SK-N-SH (cell line): Measurements from ENCODE around the gene ETV6. TPM values are rescaled to one million over a fixed set of nuclear protein-coding genes. Genes with fewer than 3 reads are reported as not detected.

Experiments
- CTCF ChIA-PET: fragments of 300-600, 350-600 bp; formaldehyde crosslinking; extraction: SDS; loops from one replicate; lab custom pipeline; 2021; lab: Yijun Ruan, JAX
- POLR2A ChIA-PET: fragments of 350-600 bp; sonication (Branson Sonifier 250); formaldehyde crosslinking; extraction: SDS; loops from one replicate; lab custom pipeline; 2020; ENCODE audit warnings: antibody characterized with exemption, inconsistent platforms; lab: Yijun Ruan, JAX
- DNase-seq: peaks from one replicate; pipeline ENCODE4 v3.0.0; 2012
- H2AFZ ChIP-seq: fragments of 200-600 bp; sonication (generic); 2 replicates; pipeline ENCODE4 v1.8.1; 2016; ENCODE audit warnings: antibody characterized with exemption, mild to moderate bottlenecking, low read depth
- H3F3A ChIP-seq: fragments of 200-600 bp; sonication (generic); replicated peaks from 2 replicates; pipeline ENCODE3; 2016; ENCODE audit warnings: antibody characterized with exemption, mild to moderate bottlenecking; ENCODE audit not compliant: insufficient read depth
- H3K27ac ChIP-seq, 2 experiments: fragments of 200-500 bp in 1 of 2; fragments of 200-600 bp in 1 of 2; sonication (Bioruptor generic) in 1 of 2; sonication (generic), shearing (Covaris generic) in 1 of 2; 2 replicates each; pipeline versions ENCODE4 v1.5.1 to v1.6.1; 2014 to 2016; ENCODE audit warnings: low read depth in 2 of 2, inconsistent platforms in 1 of 2, low read length in 1 of 2, mild to moderate bottlenecking in 1 of 2, mixed read lengths in 1 of 2
- H3K27me3 ChIP-seq: fragments of 200-600 bp; sonication (generic), shearing (Covaris generic); 2 replicates; pipeline ENCODE4 v1.6.1; 2016; ENCODE audit warnings: mixed run types; ENCODE audit not compliant: insufficient read depth
- H3K36me3 ChIP-seq, 2 experiments: fragments of 200-500 bp in 1 of 2; fragments of 200-600 bp in 1 of 2; sonication (Bioruptor generic) in 1 of 2; sonication (generic) in 1 of 2; replicated peaks in 1 of 2; 2 replicates each; pipeline versions ENCODE3 to v1.5.1; 2014 to 2016; ENCODE audit warnings: low read length in 1 of 2, mild to moderate bottlenecking in 1 of 2; ENCODE audit not compliant: insufficient read depth in 2 of 2, control insufficient read depth in 1 of 2
- H3K4me1 ChIP-seq, 2 experiments: fragments of 200-500 bp in 1 of 2; fragments of 200-600 bp in 1 of 2; sonication (Bioruptor generic) in 1 of 2; sonication (generic), shearing (Covaris generic) in 1 of 2; 2 replicates each; pipeline versions ENCODE4 v1.5.1 to v1.6.1; 2014 to 2016; ENCODE audit warnings: low read depth in 1 of 2, low read length in 1 of 2, mixed run types in 1 of 2; ENCODE audit not compliant: insufficient read depth in 2 of 2, control insufficient read depth in 1 of 2
- H3K4me2 ChIP-seq: fragments of 200-600 bp; sonication (generic), shearing (Covaris generic); 2 replicates; pipeline ENCODE4 v1.6.1; 2017; ENCODE audit warnings: mixed run types
- H3K4me3 ChIP-seq, 2 experiments: fragments of 200-500 bp in 1 of 2; fragments of 200-600 bp in 1 of 2; sonication (Bioruptor generic) in 1 of 2; sonication (generic), shearing (Covaris generic) in 1 of 2; 2 replicates each; pipeline versions ENCODE4 v1.5.1 to v1.8.1; 2014 to 2016; ENCODE audit warnings: low read depth in 2 of 2, inconsistent platforms in 1 of 2, low read length in 1 of 2, mild to moderate bottlenecking in 1 of 2, mixed read lengths in 1 of 2, moderate library complexity in 1 of 2
- H3K79me2 ChIP-seq: fragments of 200-600 bp; sonication (generic); 2 replicates; pipeline ENCODE4 v1.8.1; 2017; ENCODE audit warnings: mild to moderate bottlenecking; ENCODE audit not compliant: insufficient read depth
- H3K9ac ChIP-seq: fragments of 200-600 bp; sonication (generic); 2 replicates; pipeline ENCODE4 v1.6.1; 2017; ENCODE audit warnings: mixed run types
- H3K9me2 ChIP-seq: fragments of 200-600 bp; sonication (generic); 2 replicates; pipeline ENCODE4 v1.6.1; 2017; ENCODE audit warnings: mixed run types
- H3K9me3 ChIP-seq: fragments of 200-600 bp; sonication (generic); 2 replicates; pipeline ENCODE4 v1.6.1; 2017; ENCODE audit warnings: mixed run types, mild to moderate bottlenecking, moderate library complexity
- H4K20me1 ChIP-seq: fragments of 200-600 bp; sonication (generic); 2 replicates; pipeline ENCODE4 v1.6.1; 2017; ENCODE audit warnings: mild to moderate bottlenecking, mixed run types; ENCODE audit not compliant: insufficient read depth
- CHD2 ChIP-seq: fragments of 150-350 bp; IDR thresholded peaks from 2 replicates; pipeline ENCODE4 v1.6.1; 2018; ENCODE audit warnings: low read length; ENCODE audit not compliant: partially characterized antibody
- FOSL2 ChIP-seq: IDR thresholded peaks from 2 replicates; pipeline ENCODE4 v1.4.0; 2012; ENCODE audit warnings: low read depth, mild to moderate bottlenecking, moderate library complexity, borderline replicate concordance
- FOXJ3 ChIP-seq: sonication (generic); formaldehyde crosslinking; IDR thresholded peaks from 2 replicates; pipeline ENCODE4 v1.5.1; 2020; ENCODE audit warnings: mild to moderate bottlenecking, missing genetic modification reagents
- FOXM1 ChIP-seq: IDR thresholded peaks from 2 replicates; pipeline ENCODE4 v1.4.0; 2012; ENCODE audit warnings: low read depth, mild to moderate bottlenecking
- GABPA ChIP-seq: IDR thresholded peaks from 2 replicates; pipeline ENCODE4 v1.4.0; 2012; ENCODE audit warnings: low read depth, mild to moderate bottlenecking
- GATA2 ChIP-seq: sonication (generic); formaldehyde crosslinking; IDR thresholded peaks from 2 replicates; pipeline ENCODE4 v1.5.0; 2020; ENCODE audit warnings: mild to moderate bottlenecking, missing genetic modification reagents
- IRF3 ChIP-seq: fragments of 150-350 bp; IDR thresholded peaks from 2 replicates; pipeline ENCODE4 v1.6.1; 2016; ENCODE audit warnings: mild to moderate bottlenecking, low read depth, low read length
- MEF2A ChIP-seq: IDR thresholded peaks from 2 replicates; pipeline ENCODE4 v1.4.0; 2012; ENCODE audit warnings: low read depth, borderline replicate concordance
- MXI1 ChIP-seq: IDR thresholded peaks from 2 replicates; pipeline ENCODE4 v1.6.1; 2012; ENCODE audit warnings: mild to moderate bottlenecking, low read depth, low read length, improper control_type of control experiment
- NFIC ChIP-seq: IDR thresholded peaks from 2 replicates; pipeline ENCODE4 v1.4.0; 2012; ENCODE audit warnings: borderline replicate concordance
- NRF1 ChIP-seq: IDR thresholded peaks from 2 replicates; pipeline ENCODE4 v1.6.1; 2012; ENCODE audit warnings: low read depth, mild to moderate bottlenecking, low read length
- PBX3 ChIP-seq: IDR thresholded peaks from 2 replicates; pipeline ENCODE4; 2012
- POLR2AphosphoS5 ChIP-seq: IDR thresholded peaks from 2 replicates; pipeline ENCODE4 v1.6.1; 2012; ENCODE audit warnings: low read depth, low read length
- RAD21 ChIP-seq: IDR thresholded peaks from 2 replicates; pipeline ENCODE4 v1.6.1; 2012; ENCODE audit warnings: mild to moderate bottlenecking, low read length
- RFX5 ChIP-seq: IDR thresholded peaks from 2 replicates; pipeline ENCODE4 v1.6.1; 2012; ENCODE audit warnings: mild to moderate bottlenecking, improper control_type of control experiment, low read length
- RXRA ChIP-seq: IDR thresholded peaks from 2 replicates; pipeline ENCODE4 v1.4.0; 2012; ENCODE audit warnings: low read depth, mild to moderate bottlenecking, borderline replicate concordance
- SIN3A ChIP-seq: IDR thresholded peaks from 2 replicates; pipeline ENCODE4 v1.6.1; 2012; ENCODE audit warnings: low read depth, mild to moderate bottlenecking, low read length, moderate library complexity, borderline replicate concordance
- SMC3 ChIP-seq: IDR thresholded peaks from 2 replicates; pipeline ENCODE4 v1.6.1; 2012; ENCODE audit warnings: low read depth, low read length, improper control_type of control experiment
- TCF12 ChIP-seq: IDR thresholded peaks from 2 replicates; pipeline ENCODE4 v1.4.0; 2012
- WGBS: methylation state at CpG from one replicate; pipeline ENCODE4 v1.1.6; 2017; ENCODE audit warnings: low lambda C conversion rate; 5-methylcytosine and 5-hydroxymethylcytosine counted together
- polyA plus RNA-seq, 3 experiments: library from polyadenylated mRNA; depleted of rRNA; stranded (reverse); fragments of >200 nt; gene quantifications; 2 replicates each; pipeline ENCODE4 v1.2.3, GENCODE V29; 2012
- TF ChIP-seq, protein P1 (sequence below): IDR thresholded peaks from 2 replicates; pipeline ENCODE4 v1.4.0; 2012; ENCODE audit warnings: low read depth, borderline replicate concordance
- TF ChIP-seq, protein P2 (sequence below): IDR thresholded peaks from 2 replicates; pipeline ENCODE4 v1.4.0; 2012; ENCODE audit warnings: low read depth, borderline replicate concordance
- TF ChIP-seq, protein P3 (sequence below): fragments of 200-600 bp; sonication (generic); IDR thresholded peaks from 2 replicates; pipeline ENCODE4 v1.6.1; 2017; ENCODE audit warnings: antibody characterized with exemption, mild to moderate bottlenecking, moderate library complexity

The ETV6 gene
- polyA plus RNA-seq, 1 of the 3 experiments (the other 2 are of a cell fraction): 4.0 TPM

GRCh38 chr12:11823043-11823442 is 173.6 kb downstream of the ETV6 start (continued):
- TF ChIP-seq, protein P1, sequence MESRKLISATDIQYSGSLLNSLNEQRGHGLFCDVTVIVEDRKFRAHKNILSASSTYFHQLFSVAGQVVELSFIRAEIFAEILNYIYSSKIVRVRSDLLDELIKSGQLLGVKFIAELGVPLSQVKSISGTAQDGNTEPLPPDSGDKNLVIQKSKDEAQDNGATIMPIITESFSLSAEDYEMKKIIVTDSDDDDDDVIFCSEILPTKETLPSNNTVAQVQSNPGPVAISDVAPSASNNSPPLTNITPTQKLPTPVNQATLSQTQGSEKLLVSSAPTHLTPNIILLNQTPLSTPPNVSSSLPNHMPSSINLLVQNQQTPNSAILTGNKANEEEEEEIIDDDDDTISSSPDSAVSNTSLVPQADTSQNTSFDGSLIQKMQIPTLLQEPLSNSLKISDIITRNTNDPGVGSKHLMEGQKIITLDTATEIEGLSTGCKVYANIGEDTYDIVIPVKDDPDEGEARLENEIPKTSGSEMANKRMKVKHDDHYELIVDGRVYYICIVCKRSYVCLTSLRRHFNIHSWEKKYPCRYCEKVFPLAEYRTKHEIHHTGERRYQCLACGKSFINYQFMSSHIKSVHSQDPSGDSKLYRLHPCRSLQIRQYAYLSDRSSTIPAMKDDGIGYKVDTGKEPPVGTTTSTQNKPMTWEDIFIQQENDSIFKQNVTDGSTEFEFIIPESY: no peak
- TF ChIP-seq RXRA (no peak), NRF1 (no peak), MXI1 (no peak), GATA2 (CRISPR knock-in tag) (no peak), SIN3A (no peak), CHD2 (no peak), RFX5 (no peak), FOXM1 (no peak)

DNA sequence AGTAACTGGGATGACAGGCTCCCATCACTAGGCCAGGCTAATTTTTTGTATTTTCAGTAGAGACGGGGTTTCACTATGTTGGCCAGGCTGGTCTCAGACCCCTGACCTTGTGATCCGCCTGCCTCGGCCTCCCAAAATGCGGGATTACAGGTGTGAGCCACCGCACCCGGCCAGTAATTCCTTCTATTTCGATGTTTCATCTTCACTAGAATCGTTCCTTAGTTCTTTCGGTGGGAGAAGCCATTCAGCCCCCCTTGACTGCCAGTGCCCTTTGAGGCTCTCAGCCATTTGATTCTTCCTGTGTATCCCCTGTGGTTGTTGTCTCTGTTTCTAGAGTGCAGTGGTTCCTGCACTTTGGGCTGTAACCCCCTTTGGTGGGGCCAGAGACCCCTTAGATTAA is 174.1 kb downstream of the ETV6 start:
- peak overlapping the region; percentile 70 for H3K4me2 ChIP-seq
- peaks cover 0 to 4% of the 10 kb centered on the region in 2 experiments for H3K36me3 ChIP-seq
- H3K9me2 ChIP-seq: no peaks in the 10 kb centered on the region
- peaks cover 25% of the 10 kb centered on the region; the same call in 1 of the 2 replicates for H3K79me2 ChIP-seq
- peak overlapping the region in 1 of 2 experiments; percentile 19; a peak in 1 of 4 replicates for H3K4me3 ChIP-seq
- TF ChIP-seq RXRA (no peak), NFIC (no peak), TCF12 (no peak), POLR2AphosphoS5 (no peak), MEF2A (no peak), PBX3 (no peak), IRF3 (no peak), NRF1 (no peak), GABPA (no peak), SIN3A (no peak), RFX5 (no peak), FOXJ3 (CRISPR knock-in tag) (no peak), SMC3 (no peak), FOSL2 (no peak), RAD21 (no peak)
- TF ChIP-seq, protein P2, sequence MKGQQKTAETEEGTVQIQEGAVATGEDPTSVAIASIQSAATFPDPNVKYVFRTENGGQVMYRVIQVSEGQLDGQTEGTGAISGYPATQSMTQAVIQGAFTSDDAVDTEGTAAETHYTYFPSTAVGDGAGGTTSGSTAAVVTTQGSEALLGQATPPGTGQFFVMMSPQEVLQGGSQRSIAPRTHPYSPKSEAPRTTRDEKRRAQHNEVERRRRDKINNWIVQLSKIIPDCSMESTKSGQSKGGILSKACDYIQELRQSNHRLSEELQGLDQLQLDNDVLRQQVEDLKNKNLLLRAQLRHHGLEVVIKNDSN: no peak
- TF ChIP-seq, protein P1: no peak
- TF ChIP-seq, protein P3, sequence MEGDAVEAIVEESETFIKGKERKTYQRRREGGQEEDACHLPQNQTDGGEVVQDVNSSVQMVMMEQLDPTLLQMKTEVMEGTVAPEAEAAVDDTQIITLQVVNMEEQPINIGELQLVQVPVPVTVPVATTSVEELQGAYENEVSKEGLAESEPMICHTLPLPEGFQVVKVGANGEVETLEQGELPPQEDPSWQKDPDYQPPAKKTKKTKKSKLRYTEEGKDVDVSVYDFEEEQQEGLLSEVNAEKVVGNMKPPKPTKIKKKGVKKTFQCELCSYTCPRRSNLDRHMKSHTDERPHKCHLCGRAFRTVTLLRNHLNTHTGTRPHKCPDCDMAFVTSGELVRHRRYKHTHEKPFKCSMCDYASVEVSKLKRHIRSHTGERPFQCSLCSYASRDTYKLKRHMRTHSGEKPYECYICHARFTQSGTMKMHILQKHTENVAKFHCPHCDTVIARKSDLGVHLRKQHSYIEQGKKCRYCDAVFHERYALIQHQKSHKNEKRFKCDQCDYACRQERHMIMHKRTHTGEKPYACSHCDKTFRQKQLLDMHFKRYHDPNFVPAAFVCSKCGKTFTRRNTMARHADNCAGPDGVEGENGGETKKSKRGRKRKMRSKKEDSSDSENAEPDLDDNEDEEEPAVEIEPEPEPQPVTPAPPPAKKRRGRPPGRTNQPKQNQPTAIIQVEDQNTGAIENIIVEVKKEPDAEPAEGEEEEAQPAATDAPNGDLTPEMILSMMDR: no peak
- TF ChIP-seq, all 33 proteins: peak for 0
- H3K27ac ChIP-seq: peak overlapping the region in 1 of 2 experiments; percentile 90; a peak in 2 of 4 replicates
- H3K9ac ChIP-seq: peak overlapping the region; percentile 49; the same call in 1 of the 2 replicates
- 96% methylated on average over 9 of the region's 9 CpGs for WGBS
- H3K9me3 ChIP-seq: no peaks in the 10 kb centered on the region
- H3F3A ChIP-seq: peaks cover 25% of the 10 kb centered on the region
- H4K20me1 ChIP-seq: no peaks in the 10 kb centered on the region
- peaks cover 6 to 33% of the 10 kb centered on the region in 2 experiments; a peak in 3 of 4 replicates for H3K4me1 ChIP-seq
- ChIA-PET CTCF (no interaction called here), POLR2A (no interaction called here)
- H2AFZ ChIP-seq: no peak overlapping the region
- no peaks in the 10 kb centered on the region for H3K27me3 ChIP-seq
- DNase-seq: no peak
